ENCODE measurements around the gene RASA1. TPM values are rescaled to one million over a fixed set of nuclear protein-coding genes. Genes with fewer than 3 reads are reported as not detected.

The RASA1 gene
- total RNA-seq, 2 experiments from 2014 or later: 17.0 to 21.1 TPM

DNA sequence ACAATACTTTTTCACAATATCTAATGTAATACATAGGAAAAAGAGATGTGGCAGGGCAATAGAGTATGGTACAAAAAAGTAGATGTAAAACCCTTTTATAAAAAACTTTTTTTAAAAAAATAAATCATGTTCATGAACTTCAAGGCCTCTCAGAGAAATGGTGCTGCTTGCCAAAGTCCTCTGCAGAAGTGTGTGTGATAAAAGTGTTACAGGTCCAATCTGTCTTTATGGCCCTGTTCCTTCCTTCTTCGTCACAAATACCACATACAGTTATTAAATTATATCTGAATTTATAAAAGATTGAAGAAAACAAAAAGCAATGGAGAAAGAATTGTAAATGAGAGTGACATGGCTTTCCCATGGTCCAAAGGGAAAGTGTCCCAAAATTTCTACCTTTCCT is 166.8 kb downstream of the RASA1 start:
- H3K4me1 Mint-ChIP-seq: no peaks in the 10 kb centered on the region
- H3K27me3 Mint-ChIP-seq: peaks cover 2% of the 10 kb centered on the region
- H3K27ac Mint-ChIP-seq: no peak overlapping the region
- H3K9me3 Mint-ChIP-seq: no peaks in the 10 kb centered on the region
- no peaks in the 10 kb centered on the region for H3K36me3 Mint-ChIP-seq
- POLR2A ChIA-PET: no interaction called here
- DNase-seq (no peak), ATAC-seq (ENCODE audit: low read depth) (no peak)
- no peak overlapping the region for H3K4me3 Mint-ChIP-seq

DNA sequence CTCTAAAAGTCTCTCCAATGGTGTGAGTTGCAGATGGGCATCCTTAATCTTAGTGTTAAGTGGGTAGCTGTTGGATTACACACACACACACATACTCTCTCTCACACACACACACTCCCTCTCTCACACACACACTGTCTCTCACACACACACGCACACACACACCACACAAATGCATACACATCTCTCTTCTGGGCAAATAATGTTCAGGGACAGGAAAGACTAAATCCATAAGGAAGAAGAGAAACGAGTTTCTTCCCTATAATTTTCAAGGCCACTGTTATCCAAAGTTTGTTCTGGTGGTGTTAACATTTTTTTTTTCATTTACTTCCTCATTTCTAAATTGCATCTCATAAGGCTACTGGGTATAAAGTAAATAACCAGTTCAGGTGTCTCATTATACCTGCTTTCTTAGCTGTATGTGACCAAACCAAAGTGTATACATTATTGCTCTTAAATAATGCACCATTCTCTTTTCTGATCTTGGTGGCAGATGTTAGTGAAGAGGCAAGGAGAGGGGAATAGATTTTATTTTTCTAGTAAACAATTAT is 167.5 kb downstream of the RASA1 start:
- H3K27ac Mint-ChIP-seq: no peak overlapping the region
- ATAC-seq (ENCODE audit: low read depth) (no peak), DNase-seq (no peak)
- peaks cover 2% of the 10 kb centered on the region for H3K27me3 Mint-ChIP-seq
- POLR2A ChIA-PET: no interaction called here
- no peaks in the 10 kb centered on the region for H3K9me3 Mint-ChIP-seq
- no peaks in the 10 kb centered on the region for H3K4me1 Mint-ChIP-seq
- H3K4me3 Mint-ChIP-seq: no peak overlapping the region
- no peaks in the 10 kb centered on the region for H3K36me3 Mint-ChIP-seq

DNA sequence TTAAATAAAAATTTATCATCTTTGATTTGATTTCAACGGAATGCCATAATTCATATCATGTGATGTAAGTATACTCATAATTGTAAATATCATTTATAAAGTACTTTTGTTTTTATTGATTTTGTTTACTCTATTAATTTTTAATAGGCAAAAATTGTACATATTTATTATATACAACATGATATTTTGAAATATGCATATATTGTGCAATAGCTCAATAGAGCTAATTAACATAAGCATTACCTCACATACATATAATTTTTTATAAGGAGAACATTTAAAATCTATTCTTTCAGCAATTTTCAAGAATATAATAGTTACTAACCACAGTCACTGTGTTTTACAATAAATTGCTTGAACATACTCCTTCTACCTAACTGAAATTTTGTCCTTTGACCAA is 170.0 kb downstream of the RASA1 start:
- no peak for DNase-seq
- Mint-ChIP-seq H3K27ac (no peak overlapping the region), H3K4me3 (no peak overlapping the region), H3K27me3 (peaks cover 2% of the 10 kb centered on the region), H3K36me3 (no peaks in the 10 kb centered on the region), H3K4me1 (no peaks in the 10 kb centered on the region), H3K9me3 (no peaks in the 10 kb centered on the region)
- no peak for ATAC-seq (ENCODE audit: low read depth)
- POLR2A ChIA-PET: no interaction called here

DNA sequence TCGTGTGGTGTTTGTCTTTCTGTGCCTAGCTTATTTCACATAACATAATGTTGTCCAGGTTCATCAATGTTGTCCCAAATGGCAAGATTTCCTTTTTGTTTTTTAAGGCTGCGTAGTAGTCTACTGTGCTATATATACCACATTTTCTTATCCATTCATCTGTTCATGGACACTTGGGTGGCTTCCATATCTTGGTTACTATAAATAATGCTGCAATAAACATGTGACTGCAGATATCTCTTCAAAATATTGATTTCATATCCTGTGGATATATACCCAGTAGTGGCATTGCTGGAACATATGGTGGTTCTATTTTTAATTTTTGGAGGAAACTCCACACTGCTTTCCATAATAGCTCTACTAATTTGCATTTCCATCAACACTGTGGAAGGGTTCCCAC is 170.5 kb downstream of the RASA1 start:
- POLR2A ChIA-PET: no interaction called here
- DNase-seq (no peak), ATAC-seq (ENCODE audit: low read depth) (no peak)
- no peaks in the 10 kb centered on the region for H3K9me3 Mint-ChIP-seq
- peaks cover 5% of the 10 kb centered on the region for H3K27me3 Mint-ChIP-seq
- H3K36me3 Mint-ChIP-seq: no peaks in the 10 kb centered on the region
- H3K27ac Mint-ChIP-seq: no peak overlapping the region
- H3K4me1 Mint-ChIP-seq: no peaks in the 10 kb centered on the region
- no peak overlapping the region for H3K4me3 Mint-ChIP-seq

Other genes with a start within 250 kb of the RASA1 start
- gene CCNH, start 145.0 kb downstream of the RASA1 start, total RNA-seq: 10 to 100 TPM; 63.2 to 71.0 TPM